ENCODE measurements around the gene SIPA1L3.

Gene SIPA1L3

DNA sequence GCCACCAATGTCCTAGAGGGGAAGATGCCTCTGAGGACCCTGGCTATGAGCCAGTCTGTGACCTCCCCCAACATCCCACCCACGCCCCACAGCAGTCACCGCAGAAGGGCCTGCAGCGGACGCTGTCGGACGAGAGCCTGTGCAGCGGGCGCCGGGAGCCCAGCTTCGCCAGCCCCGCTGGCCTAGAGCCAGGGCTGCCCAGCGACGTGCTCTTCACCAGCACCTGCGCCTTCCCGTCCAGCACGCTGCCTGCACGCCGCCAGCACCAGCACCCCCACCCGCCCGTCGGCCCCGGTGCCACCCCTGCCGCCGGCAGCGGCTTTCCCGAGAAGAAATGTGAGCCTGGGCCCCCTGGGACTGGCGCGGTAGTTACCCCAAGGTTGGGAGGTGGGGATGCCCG lies 286.4 kb downstream of the SIPA1L3 start:
- DNase-seq (ENCODE audit: low read depth): no peak
- TF ChIP-seq, protein P1, sequence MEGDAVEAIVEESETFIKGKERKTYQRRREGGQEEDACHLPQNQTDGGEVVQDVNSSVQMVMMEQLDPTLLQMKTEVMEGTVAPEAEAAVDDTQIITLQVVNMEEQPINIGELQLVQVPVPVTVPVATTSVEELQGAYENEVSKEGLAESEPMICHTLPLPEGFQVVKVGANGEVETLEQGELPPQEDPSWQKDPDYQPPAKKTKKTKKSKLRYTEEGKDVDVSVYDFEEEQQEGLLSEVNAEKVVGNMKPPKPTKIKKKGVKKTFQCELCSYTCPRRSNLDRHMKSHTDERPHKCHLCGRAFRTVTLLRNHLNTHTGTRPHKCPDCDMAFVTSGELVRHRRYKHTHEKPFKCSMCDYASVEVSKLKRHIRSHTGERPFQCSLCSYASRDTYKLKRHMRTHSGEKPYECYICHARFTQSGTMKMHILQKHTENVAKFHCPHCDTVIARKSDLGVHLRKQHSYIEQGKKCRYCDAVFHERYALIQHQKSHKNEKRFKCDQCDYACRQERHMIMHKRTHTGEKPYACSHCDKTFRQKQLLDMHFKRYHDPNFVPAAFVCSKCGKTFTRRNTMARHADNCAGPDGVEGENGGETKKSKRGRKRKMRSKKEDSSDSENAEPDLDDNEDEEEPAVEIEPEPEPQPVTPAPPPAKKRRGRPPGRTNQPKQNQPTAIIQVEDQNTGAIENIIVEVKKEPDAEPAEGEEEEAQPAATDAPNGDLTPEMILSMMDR (conservative IDR thresholded peaks at IDR 0.05; ENCODE audit: low read depth, low read length): no peak
- no peak overlapping the region for H3K4me3 ChIP-seq (ENCODE audit: low read depth, low read length)

DNA sequence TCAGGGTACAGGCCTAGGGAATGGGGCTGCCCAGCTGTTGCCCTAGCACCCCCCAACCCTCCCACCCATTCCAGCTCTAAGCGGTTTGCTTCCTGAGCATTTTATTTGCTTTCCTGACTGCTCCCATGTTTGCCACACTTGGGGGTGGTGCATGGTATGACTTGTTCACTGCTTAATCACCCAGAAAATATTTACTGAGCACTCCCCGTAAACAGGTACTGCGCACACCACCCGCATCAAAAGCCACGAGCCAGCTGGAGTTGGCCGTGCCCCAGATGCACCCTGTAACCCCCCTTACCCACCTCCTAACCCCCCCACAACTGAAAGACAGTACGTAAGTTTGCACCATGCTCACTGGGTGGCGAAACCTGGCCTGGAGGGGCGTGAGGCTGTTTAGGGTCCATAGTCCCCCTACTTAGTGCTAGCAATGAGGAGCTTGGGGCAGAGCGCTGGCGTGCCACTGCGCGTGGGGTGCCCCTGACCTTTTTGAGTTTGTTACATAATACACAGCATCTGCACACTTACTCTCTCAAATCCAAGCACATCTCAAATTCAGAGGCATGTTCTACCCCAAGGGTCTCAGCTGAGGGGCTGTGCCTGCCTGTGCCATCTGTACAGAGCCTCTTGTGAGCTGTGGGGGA lies 287.2 kb downstream of the SIPA1L3 start:
- no peak for DNase-seq (ENCODE audit: low read depth)
- TF ChIP-seq, protein P1 (conservative IDR thresholded peaks at IDR 0.05; ENCODE audit: low read depth, low read length): no peak
- H3K4me3 ChIP-seq (ENCODE audit: low read depth, low read length): no peak overlapping the region

DNA sequence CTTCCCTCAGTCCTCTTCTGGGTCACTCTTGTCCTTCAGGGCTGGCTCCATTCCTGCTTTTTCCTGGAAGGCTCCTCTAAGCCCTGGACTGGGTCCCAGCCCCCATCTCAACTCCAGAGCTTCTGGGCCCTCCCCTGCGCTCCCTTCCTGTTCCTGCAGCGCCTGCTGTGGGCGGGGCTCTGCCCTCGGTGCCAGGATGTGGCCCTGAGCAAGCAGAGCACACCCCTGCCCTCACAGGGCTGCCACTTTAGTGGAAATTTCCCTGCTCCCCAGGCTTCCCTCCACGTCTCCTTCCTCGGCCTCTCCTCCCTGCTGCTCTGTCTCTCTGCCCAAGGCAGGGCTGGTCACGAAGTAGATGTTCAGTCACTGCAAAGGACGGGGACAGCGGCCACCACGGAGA lies 288.2 kb downstream of the SIPA1L3 start:
- TF ChIP-seq, protein P1 (conservative IDR thresholded peaks at IDR 0.05; ENCODE audit: low read depth, low read length): no peak
- H3K4me3 ChIP-seq (ENCODE audit: low read depth, low read length): no peak overlapping the region
- no peak for DNase-seq (ENCODE audit: low read depth)

DNA sequence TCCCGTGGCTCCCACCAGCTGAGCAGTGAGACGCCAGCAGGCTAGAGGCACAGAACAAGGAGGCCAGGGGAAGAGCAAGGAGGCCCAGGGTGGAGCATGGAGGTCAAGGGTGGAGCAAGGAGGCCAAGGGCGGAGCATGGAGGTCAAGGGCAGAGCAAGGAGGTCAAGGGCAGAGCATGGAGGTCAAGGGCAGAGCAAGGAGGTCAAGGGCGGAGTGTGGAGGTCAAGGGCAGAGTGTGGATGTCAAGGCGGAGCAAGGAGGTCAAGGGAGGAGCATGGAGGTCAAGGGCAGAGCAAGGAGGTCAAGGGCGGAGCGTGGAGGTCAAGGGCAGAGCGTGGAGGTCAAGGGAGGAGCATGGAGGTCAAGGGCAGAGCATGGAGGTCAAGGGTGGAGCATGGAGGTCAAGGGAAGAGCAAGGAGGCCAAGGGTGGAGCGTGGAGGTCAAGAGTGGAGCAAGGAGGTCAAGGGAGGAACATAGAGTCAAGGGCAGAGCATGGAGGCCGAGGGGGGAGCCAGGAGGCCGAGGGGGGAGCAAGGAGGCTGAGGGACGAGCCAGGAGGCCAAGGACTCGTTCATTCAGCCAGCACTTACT lies 289.3 kb downstream of the SIPA1L3 start:
- H3K4me3 ChIP-seq (ENCODE audit: low read depth, low read length): no peak overlapping the region
- TF ChIP-seq, protein P1 (conservative IDR thresholded peaks at IDR 0.05; ENCODE audit: low read depth, low read length): no peak
- no peak for DNase-seq (ENCODE audit: low read depth)

DNA sequence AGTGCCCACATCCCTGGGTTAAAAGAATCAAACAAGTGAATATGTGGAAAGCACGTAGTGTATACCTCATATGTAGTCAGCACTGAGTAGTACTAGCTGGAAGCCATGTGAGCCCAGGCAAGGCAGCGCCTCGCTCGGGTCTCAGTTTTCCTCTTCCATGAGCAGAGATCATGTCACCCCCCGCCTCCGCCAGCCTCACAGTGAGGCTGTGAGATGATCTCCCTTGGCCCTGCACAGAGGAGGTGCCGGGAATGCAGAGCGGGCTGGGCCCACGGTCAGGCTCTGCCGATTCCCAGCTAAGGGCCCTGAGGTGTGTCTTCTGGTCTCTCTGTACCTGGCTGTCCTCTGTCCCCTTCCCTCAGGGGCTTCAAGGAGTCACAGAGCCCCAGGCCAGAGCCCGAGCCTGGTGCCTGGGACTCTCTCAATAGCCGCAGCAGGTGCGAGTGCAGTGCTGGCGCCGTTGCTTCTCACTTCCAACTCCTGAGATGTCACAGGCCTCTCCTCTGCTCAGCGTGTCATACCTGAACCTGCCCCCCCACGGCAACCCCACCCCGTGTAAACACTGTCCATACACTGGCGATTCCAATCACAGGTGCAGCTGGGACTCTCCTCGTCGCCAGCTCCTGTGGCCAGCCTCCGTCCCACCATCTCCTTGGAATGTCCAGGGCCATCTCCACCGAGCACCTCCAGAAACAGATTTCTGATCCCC lies 290.1 kb downstream of the SIPA1L3 start:
- no peak for DNase-seq (ENCODE audit: low read depth)
- H3K4me3 ChIP-seq (ENCODE audit: low read depth, low read length): no peak overlapping the region
- TF ChIP-seq, protein P1 (conservative IDR thresholded peaks at IDR 0.05; ENCODE audit: low read depth, low read length): no peak

DNA sequence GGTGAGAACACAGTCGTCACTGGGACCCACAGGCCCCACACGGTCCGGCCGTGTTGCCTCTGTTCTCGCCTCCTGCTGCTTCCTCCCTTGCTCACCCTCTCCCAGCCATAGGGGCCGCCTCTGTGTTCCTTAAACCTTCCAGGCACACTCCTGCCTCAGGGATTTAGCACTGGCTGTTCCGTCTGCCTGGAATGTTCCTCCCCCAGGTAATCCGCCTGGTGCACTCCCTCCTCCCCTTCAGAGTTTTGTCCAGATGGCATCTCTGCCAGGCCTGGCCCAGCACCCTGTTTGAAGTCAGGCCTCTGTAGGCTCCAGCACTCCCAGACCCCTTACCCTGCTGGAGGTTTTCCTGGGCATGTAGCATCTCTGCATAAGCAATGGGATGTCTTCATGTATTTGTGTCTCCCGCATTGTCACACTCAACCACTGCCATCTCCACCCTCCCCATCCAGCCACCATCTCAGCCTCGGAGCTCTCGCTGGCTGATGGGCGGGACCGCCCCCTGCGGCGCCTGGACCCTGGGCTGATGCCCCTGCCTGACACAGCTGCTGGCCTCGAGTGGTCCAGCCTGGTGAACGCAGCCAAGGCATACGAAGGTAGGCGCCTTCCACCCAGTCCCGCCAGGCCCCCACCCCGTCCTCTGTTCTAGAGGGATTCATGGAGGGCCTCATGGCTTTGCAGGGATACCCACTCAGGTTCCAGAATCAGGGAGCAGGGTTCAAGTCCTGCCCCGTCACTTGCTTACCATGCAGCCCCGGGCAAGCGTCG lies 291.1 kb downstream of the SIPA1L3 start:
- no peak overlapping the region for H3K4me3 ChIP-seq (ENCODE audit: low read depth, low read length)
- DNase-seq (ENCODE audit: low read depth): no peak
- TF ChIP-seq, protein P1 (conservative IDR thresholded peaks at IDR 0.05; ENCODE audit: low read depth, low read length): no peak

All from choroid plexus epithelial cell (primary cell).